Measurements from ENCODE around the gene AUTS2.

- TF ChIP-seq, protein P1, sequence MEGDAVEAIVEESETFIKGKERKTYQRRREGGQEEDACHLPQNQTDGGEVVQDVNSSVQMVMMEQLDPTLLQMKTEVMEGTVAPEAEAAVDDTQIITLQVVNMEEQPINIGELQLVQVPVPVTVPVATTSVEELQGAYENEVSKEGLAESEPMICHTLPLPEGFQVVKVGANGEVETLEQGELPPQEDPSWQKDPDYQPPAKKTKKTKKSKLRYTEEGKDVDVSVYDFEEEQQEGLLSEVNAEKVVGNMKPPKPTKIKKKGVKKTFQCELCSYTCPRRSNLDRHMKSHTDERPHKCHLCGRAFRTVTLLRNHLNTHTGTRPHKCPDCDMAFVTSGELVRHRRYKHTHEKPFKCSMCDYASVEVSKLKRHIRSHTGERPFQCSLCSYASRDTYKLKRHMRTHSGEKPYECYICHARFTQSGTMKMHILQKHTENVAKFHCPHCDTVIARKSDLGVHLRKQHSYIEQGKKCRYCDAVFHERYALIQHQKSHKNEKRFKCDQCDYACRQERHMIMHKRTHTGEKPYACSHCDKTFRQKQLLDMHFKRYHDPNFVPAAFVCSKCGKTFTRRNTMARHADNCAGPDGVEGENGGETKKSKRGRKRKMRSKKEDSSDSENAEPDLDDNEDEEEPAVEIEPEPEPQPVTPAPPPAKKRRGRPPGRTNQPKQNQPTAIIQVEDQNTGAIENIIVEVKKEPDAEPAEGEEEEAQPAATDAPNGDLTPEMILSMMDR (conservative IDR thresholded peaks at IDR 0.05; ENCODE audit: low read depth, low read length) = no peak; the same call in 1 of the 2 replicates
- TF ChIP-seq EZH2 (IDR thresholded peaks at IDR 0.05; ENCODE audit: borderline replicate concordance, low read depth, low read length, poor library complexity, severe bottlenecking) = no peak
Measured at GRCh38 chr7:70720191-70720873, 1122.1 kb downstream of the AUTS2 start.

Data from A673 (cell line).